Panc1 (cell line): Measurements from ENCODE around the gene BCR. TPM values are rescaled to one million over a fixed set of nuclear protein-coding genes. Genes with fewer than 3 reads are reported as not detected.

Source experiments
- ATAC-seq: fragments of 200-7000 bp; cut with Tn5 transposase; 2 replicates; pipeline ENCODE4 v1.9.1; 2020; ENCODE audit warnings: mild to moderate bottlenecking, moderate library complexity
- BruUV-seq: library from RNA; stranded (reverse); fragments of 400-500 nt; replicated peaks from 2 replicates; lab custom pipeline; 2021; lab: Mats Ljungman, UMichigan
- CTCF ChIA-PET: fragments of 300-600 bp; sonication (Branson Sonifier 250); formaldehyde crosslinking; loops from one replicate; lab custom pipeline; 2022; ENCODE audit warnings: antibody characterized with exemption; lab: Charles Lee
- POLR2A ChIA-PET: fragments of 300-600 bp; sonication (Branson Sonifier 250); formaldehyde crosslinking; loops from one replicate; lab custom pipeline; 2022; ENCODE audit warnings: antibody characterized with exemption; lab: Charles Lee
- DNase-seq: peaks from one replicate; pipeline ENCODE4 v3.0.0-alpha.2; 2010; ENCODE audit warnings: low read depth, low spot score
- H3K27ac ChIP-seq: 2 replicates; pipeline ENCODE4 v1.5.1; 2011; ENCODE audit warnings: mild to moderate bottlenecking, low read length, inconsistent platforms
- H3K27me3 ChIP-seq: fragments of 200-500 bp; sonication (Bioruptor generic); 2 replicates; pipeline ENCODE4 v1.6.0; 2014; ENCODE audit warnings: low read length, inconsistent platforms; ENCODE audit not compliant: control insufficient read depth, insufficient read depth
- H3K36me3 ChIP-seq: fragments of 200-500 bp; sonication (Bioruptor generic); 2 replicates; pipeline ENCODE4 v1.5.1; 2014; ENCODE audit warnings: inconsistent platforms, mild to moderate bottlenecking, low read length, moderate library complexity; ENCODE audit not compliant: control insufficient read depth, insufficient read depth
- H3K4me1 ChIP-seq: 2 replicates; pipeline ENCODE4 v1.5.1; 2011; ENCODE audit warnings: inconsistent platforms, mild to moderate bottlenecking, low read length, moderate library complexity; ENCODE audit not compliant: control insufficient read depth, insufficient read depth
- H3K4me3 ChIP-seq, 2 experiments: 2 replicates each; pipeline ENCODE4 v1.5.1; 2011 to 2012; ENCODE audit warnings: low read depth in 2 of 2, low read length in 2 of 2, mild to moderate bottlenecking in 2 of 2, inconsistent platforms in 1 of 2, moderate library complexity in 1 of 2
- H3K9me3 ChIP-seq: fragments of 200-500 bp; sonication (Bioruptor generic); 2 replicates; pipeline ENCODE4 v1.5.1; 2014; ENCODE audit warnings: low read depth, mild to moderate bottlenecking, inconsistent platforms, low read length, moderate library complexity; ENCODE audit not compliant: control insufficient read depth, insufficient read depth
- CTCF ChIP-seq: fragments of 450-650 bp; IDR thresholded peaks from 2 replicates; pipeline ENCODE4 v1.5.1; 2017; ENCODE audit warnings: mild to moderate bottlenecking
- POLR2AphosphoS5 ChIP-seq: IDR thresholded peaks from 2 replicates; pipeline ENCODE4 v1.6.1; 2012; ENCODE audit warnings: mild to moderate bottlenecking, low read depth, low read length, moderate library complexity
- REST ChIP-seq, 2 experiments: IDR thresholded peaks; 2 replicates each; pipeline ENCODE4 v1.6.1; 2011 to 2012; ENCODE audit warnings: low read depth in 2 of 2, control low read depth in 1 of 2, low read length in 1 of 2, mild to moderate bottlenecking in 1 of 2, moderate library complexity in 1 of 2; ENCODE audit not compliant: insufficient read depth in 1 of 2
- SIN3A ChIP-seq: IDR thresholded peaks from 2 replicates; pipeline ENCODE4 v1.6.1; 2012; ENCODE audit warnings: low read depth, mild to moderate bottlenecking, low read length, moderate library complexity, borderline replicate concordance; ENCODE audit not compliant: insufficient read depth
- TCF7L2 ChIP-seq: IDR thresholded peaks from 2 replicates; pipeline ENCODE4 v1.6.1; 2011; ENCODE audit warnings: mild to moderate bottlenecking, low read depth, low read length, inconsistent platforms
- in situ Hi-C: cut with HindIII; loops from 2 replicates; pipeline ENCODE4 v1.10.0; 2016; ENCODE audit warnings: low sequenced_read_pairs, low pct_unique_long_range_greater_than_20kb
- intact Hi-C: fragments of 100-400 bp; cut with micrococcal nuclease; formaldehyde crosslinking; loops from one replicate; pipeline ENCODE4 v1.10.0; 2022; ENCODE audit not compliant: unreplicated experiment
- total RNA-seq: library from RNA; stranded (reverse); gene quantifications from one replicate; pipeline ENCODE4 v1.2.1, GENCODE V29; 2021; ENCODE audit not compliant: unreplicated experiment

The BCR gene
- total RNA-seq, 1 experiment from 2014 or later: 32.1 TPM

DNA sequence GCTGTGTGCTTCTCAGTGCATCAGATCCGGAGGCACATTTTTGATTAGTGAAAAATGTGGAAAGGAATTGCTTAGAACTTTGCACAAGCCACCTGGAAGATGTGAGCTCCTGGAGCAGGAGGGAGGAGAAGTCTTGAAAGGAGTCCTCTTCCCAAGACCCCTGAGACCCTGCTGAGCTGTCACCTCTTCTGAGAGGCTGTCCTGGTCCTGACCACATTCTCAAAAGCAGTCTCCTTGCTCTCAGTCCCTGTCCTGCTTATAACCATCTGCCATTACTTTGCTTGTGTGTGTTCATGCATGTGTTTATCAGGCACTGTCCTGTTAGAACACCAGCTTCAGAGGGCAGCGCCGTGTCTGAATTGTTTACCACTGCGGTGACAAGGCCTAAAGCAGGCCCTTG lies 86.5 kb downstream of the BCR start:
- no TSS peak for BruUV-seq
- Histone ChIP-seq H3K36me3 (no peaks in the 10 kb centered on the region), H3K4me1 (no peaks in the 10 kb centered on the region), H3K4me3 (no peak overlapping the region), H3K9me3 (no peaks in the 10 kb centered on the region), H3K27me3 (no peaks in the 10 kb centered on the region), H3K27ac (no peak overlapping the region)
- TF ChIP-seq CTCF (no peak), POLR2AphosphoS5 (no peak), TCF7L2 (no peak), SIN3A (no peak), REST (IDR thresholded peaks at IDR 0.05; ENCODE audit: insufficient read depth in 1 of 2, low read depth in 2 of 2, low read length in 1 of 2) (no peak)
- ChIA-PET POLR2A (no interaction called here), CTCF (no interaction called here)
- in situ Hi-C loops (no loop called here), intact Hi-C loops (no loop called here)
- DNase-seq (no peak), ATAC-seq (no peak)

GRCh38 chr22:23267226-23268043 lies 87.1 kb downstream of the BCR start:
- CTCF ChIA-PET: no interaction called here

DNA sequence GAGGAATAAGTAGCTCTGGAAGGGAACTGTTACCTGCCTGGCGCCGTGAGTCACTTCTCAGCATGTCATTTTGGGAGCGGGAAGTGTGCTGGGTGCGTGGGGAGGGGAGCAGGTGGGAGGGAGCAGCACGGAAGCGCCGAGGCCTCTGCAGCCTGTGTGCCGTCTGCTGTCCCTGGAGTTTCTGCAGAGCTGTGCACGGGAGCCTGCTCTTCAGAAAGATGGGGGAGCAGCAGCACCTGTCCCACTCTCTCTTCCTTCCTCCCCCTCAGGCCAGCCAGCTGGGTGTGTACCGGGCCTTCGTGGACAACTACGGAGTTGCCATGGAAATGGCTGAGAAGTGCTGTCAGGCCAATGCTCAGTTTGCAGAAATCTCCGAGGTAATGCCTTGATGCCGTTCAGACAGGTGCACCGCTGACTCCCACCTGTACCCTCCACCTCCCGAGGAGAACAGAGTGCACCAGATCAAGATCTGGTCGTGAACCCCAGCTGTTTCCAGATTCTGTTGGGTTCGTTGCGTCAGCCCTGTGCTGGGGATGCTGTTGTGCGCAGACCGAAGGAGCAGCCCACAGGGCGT lies 87.9 kb downstream of the BCR start:
- BruUV-seq: no TSS peak
- in situ Hi-C loops: no loop called here
- DNase-seq (no peak), ATAC-seq (no peak)
- no peaks in the 10 kb centered on the region for H3K9me3 ChIP-seq
- no peak overlapping the region for H3K4me3 ChIP-seq
- TF ChIP-seq CTCF: no peak
- no peak for TF ChIP-seq SIN3A
- TF ChIP-seq REST (IDR thresholded peaks at IDR 0.05; ENCODE audit: insufficient read depth in 1 of 2, low read depth in 2 of 2, low read length in 1 of 2): no peak
- no peak for TF ChIP-seq POLR2AphosphoS5
- TF ChIP-seq TCF7L2: no peak
- CTCF ChIA-PET: no interaction called here
- no peaks in the 10 kb centered on the region for H3K36me3 ChIP-seq
- POLR2A ChIA-PET: no interaction called here
- intact Hi-C loops: no loop called here
- no peak overlapping the region for H3K27ac ChIP-seq
- no peaks in the 10 kb centered on the region for H3K27me3 ChIP-seq
- H3K4me1 ChIP-seq: no peaks in the 10 kb centered on the region

More at GRCh38 chr22:23267226-23268043, 87.1 kb downstream of the BCR start:
- ATAC-seq: no peak
- no peak for TF ChIP-seq SIN3A
- Histone ChIP-seq H3K4me3 (no peak overlapping the region), H3K4me1 (no peaks in the 10 kb centered on the region), H3K36me3 (no peaks in the 10 kb centered on the region), H3K9me3 (no peaks in the 10 kb centered on the region), H3K27ac (no peak overlapping the region), H3K27me3 (no peaks in the 10 kb centered on the region)
- in situ Hi-C loops: no loop called here
- no TSS peak for BruUV-seq
- intact Hi-C loops: no loop called here
- POLR2A ChIA-PET: no interaction called here
- DNase-seq: no peak
